Kidney (tissue), 14 donors: ENCODE results near the gene TMEM18. TPM values are rescaled to one million over a fixed set of nuclear protein-coding genes. Genes with fewer than 3 reads are reported as not detected.

ENCODE experiments used
- DNase-seq, 5 donors: peaks; one replicate each; pipeline ENCODE4 v3.0.0-alpha.2; 2013 to 2020
- FAIRE-seq: peaks from 2 replicates; lab custom pipeline; 2012; peaks lifted over from hg19 to GRCh38; lab: Jason Lieb, UNC
- H3K27ac ChIP-seq, 2 donors: one replicate each; pipeline ENCODE4 v1.7.0; 2013; ENCODE audit warnings: low read depth in 2 of 2, low read length in 2 of 2, inconsistent platforms in 1 of 2
- H3K27me3 ChIP-seq: one replicate; pipeline ENCODE4 v1.7.1; 2013; ENCODE audit warnings: low read length, inconsistent platforms; ENCODE audit not compliant: control insufficient read depth, insufficient read depth
- H3K36me3 ChIP-seq, 3 donors: one replicate each; pipeline versions ENCODE4 v1.7.0 to v1.7.1; 2013; ENCODE audit warnings: low read length in 3 of 3, control low read depth in 1 of 3, inconsistent platforms in 1 of 3; ENCODE audit not compliant: insufficient read depth in 3 of 3, control insufficient read depth in 2 of 3
- H3K4me1 ChIP-seq, 3 donors: one replicate each; pipeline versions ENCODE4 v1.7.0 to v1.7.1; 2013; ENCODE audit warnings: low read length in 3 of 3, inconsistent platforms in 1 of 3, low read depth in 1 of 3; ENCODE audit not compliant: control insufficient read depth in 2 of 3, insufficient read depth in 2 of 3
- H3K4me3 ChIP-seq, 3 donors: one replicate each; pipeline versions ENCODE4 v1.7.0 to v1.8.1; 2013; ENCODE audit warnings: low read length in 3 of 3, control low read depth in 1 of 3, inconsistent platforms in 1 of 3
- H3K9ac ChIP-seq, 3 donors: one replicate each; pipeline versions ENCODE4 v1.7.0 to v1.7.1; 2013; ENCODE audit warnings: low read length in 3 of 3, control low read depth in 1 of 3, inconsistent platforms in 1 of 3
- H3K9me3 ChIP-seq, 3 donors: one replicate each; pipeline versions ENCODE4 v1.7.0 to v1.7.1; 2013; ENCODE audit warnings: low read length in 3 of 3, control low read depth in 1 of 3, inconsistent platforms in 1 of 3; ENCODE audit not compliant: control insufficient read depth in 2 of 3, insufficient read depth in 1 of 3
- intact Hi-C: fragments of 100-400 bp; cut with DNase I; formaldehyde crosslinking; loops from one replicate; pipeline ENCODE4 v1.11.1; 2022
- polyA plus RNA-seq: library from polyadenylated mRNA; stranded (reverse); fragments of 350-450 nt; fragmentation: Illumina TruSeq; extraction: RNeasy Lipid Tissue Mini Kit (QIAGEN cat#74804); gene quantifications from one replicate; pipeline ENCODE4 v1.2.3, GENCODE V29; 2014; ENCODE audit warnings: low read depth, low replicate concordance; ENCODE audit not compliant: insufficient read depth
- total RNA-seq: library from RNA; stranded (reverse); fragmentation: NEBNext Ultra II Directional; extraction: Animal tissue kit (Norgen Biotek cat#: 25700); gene quantifications from one replicate; pipeline ENCODE4 v1.2.1, GENCODE V29; 2021
- TF ChIP-seq, protein P1 (sequence below): IDR thresholded peaks from 3 replicates; pipeline ENCODE4 v1.5.1; 2012; ENCODE audit warnings: mild to moderate bottlenecking, moderate library complexity, borderline replicate concordance; ENCODE audit not compliant: insufficient read depth; ENCODE audit errors: extremely low read depth
- donor health status: control.
- donor health status: control.
- donor health status: control.
- donor health status: control.
- donor health status: control.
- donor health status: DM: yes; HTN: yes; CAD: no.
- donor health status: Normal renal cell carcinoma (clear cell type).

Gene TMEM18
- total and polyA plus RNA-seq, 2 donors from 2014 or later = 24.0 to 29.7 TPM

DNA sequence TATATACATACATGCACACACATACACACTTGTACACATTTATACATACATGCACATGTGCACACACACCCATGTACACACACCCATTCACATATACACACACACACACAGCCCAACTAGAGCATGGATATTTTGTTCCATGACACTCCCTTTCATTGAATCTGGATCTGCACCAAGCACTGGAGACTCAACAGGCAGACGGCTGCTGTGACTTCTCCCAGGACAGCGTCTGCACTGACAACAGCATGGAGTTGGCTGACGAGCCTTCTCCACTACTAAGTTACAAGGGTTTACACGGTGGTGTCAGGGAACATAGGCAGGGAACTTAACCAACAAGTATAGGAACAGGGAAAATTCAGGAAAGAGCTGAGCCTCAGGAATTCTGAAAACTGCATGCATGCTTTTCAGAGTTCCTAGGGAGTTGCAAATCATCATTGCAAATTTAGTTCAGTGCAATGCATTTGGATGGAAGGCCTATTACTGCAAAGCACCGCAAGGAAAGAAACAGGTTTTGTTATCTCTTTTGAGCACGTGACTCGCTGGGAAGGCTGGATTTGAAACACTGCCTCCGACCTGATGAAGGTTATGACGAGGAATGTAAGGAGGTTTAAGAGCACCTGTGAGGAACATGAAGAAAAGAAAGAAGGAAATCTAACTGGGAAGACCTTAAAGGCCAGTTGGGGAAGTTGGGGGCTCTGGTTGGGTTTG is 35.9 kb downstream of the TMEM18 start:
- no peak for DNase-seq
- intact Hi-C loops = no loop called here
- peaks cover 0 to 4% (median 0%) of the 10 kb centered on the region in 3 donors for H3K4me1 ChIP-seq
- no peak overlapping the region for H3K4me3 ChIP-seq
- H3K27ac ChIP-seq = no peak overlapping the region
- no peaks in the 10 kb centered on the region for H3K27me3 ChIP-seq
- TF ChIP-seq, protein P1, sequence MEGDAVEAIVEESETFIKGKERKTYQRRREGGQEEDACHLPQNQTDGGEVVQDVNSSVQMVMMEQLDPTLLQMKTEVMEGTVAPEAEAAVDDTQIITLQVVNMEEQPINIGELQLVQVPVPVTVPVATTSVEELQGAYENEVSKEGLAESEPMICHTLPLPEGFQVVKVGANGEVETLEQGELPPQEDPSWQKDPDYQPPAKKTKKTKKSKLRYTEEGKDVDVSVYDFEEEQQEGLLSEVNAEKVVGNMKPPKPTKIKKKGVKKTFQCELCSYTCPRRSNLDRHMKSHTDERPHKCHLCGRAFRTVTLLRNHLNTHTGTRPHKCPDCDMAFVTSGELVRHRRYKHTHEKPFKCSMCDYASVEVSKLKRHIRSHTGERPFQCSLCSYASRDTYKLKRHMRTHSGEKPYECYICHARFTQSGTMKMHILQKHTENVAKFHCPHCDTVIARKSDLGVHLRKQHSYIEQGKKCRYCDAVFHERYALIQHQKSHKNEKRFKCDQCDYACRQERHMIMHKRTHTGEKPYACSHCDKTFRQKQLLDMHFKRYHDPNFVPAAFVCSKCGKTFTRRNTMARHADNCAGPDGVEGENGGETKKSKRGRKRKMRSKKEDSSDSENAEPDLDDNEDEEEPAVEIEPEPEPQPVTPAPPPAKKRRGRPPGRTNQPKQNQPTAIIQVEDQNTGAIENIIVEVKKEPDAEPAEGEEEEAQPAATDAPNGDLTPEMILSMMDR = no peak
- H3K36me3 ChIP-seq = no peaks in the 10 kb centered on the region
- H3K9me3 ChIP-seq = no peaks in the 10 kb centered on the region
- no peak for FAIRE-seq
- no peak overlapping the region for H3K9ac ChIP-seq

DNA sequence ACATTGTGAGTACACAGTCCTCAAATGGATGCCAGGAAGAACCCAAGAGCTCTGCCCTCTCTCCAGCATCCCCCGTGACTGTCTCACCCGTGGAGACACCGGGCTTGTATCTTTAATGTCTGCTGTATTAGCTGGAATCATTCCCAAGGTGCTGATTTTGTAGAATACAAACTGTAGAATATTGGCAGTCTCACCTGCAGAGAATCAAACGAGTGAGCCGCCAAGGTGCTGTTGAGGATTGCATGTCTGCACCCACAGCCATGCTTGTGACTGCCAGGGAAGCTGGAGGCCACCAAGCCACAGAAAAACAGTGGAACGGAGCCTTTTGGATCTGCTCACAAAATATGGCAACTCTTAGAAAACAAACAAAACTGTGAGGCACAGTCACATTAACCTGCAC is 37.5 kb downstream of the TMEM18 start:
- intact Hi-C loops = no loop called here
- FAIRE-seq (no peak), DNase-seq (no peak)
- no peaks in the 10 kb centered on the region for H3K9me3 ChIP-seq
- H3K27me3 ChIP-seq = no peaks in the 10 kb centered on the region
- H3K9ac ChIP-seq = no peak overlapping the region
- no peaks in the 10 kb centered on the region for H3K36me3 ChIP-seq
- no peak overlapping the region for H3K4me3 ChIP-seq
- H3K27ac ChIP-seq = no peak overlapping the region
- H3K4me1 ChIP-seq = peaks cover 0 to 5% (median 4%) of the 10 kb centered on the region in 3 donors
- TF ChIP-seq, protein P1 = no peak

GRCh38 chr2:637804-638203 is 39.4 kb downstream of the TMEM18 start:
- intact Hi-C loops = no loop called here
- H3K9me3 ChIP-seq = no peaks in the 10 kb centered on the region
- H3K36me3 ChIP-seq = no peaks in the 10 kb centered on the region
- H3K4me3 ChIP-seq = no peak overlapping the region
- no peak overlapping the region for H3K9ac ChIP-seq
- TF ChIP-seq, protein P1 = no peak
- FAIRE-seq (no peak), DNase-seq (no peak)
- no peaks in the 10 kb centered on the region for H3K27me3 ChIP-seq
- H3K4me1 ChIP-seq = peaks cover 0 to 5% (median 4%) of the 10 kb centered on the region in 3 donors
- no peak overlapping the region for H3K27ac ChIP-seq
